Dedifferentiated amniotic fluid mesenchymal stem cell (primary cell): ENCODE results near the gene CBX5.
A peak's percentile ranks its signal among the peaks of the same experiment; 100 is the strongest.

Source experiments
- DNase-seq: peaks from one replicate; pipeline ENCODE4 v3.0.0-alpha.2; 2016; ENCODE audit errors: extremely low spot score

CBX5 gene

GRCh38 chr12:54225666-54226065, 54.3 kb downstream of the CBX5 start:
- DNase-seq = no peak

- peak; percentile 87 for DNase-seq
Observed at GRCh38 chr12:54222609-54223008, 57.3 kb downstream of the CBX5 start.

GRCh38 chr12:54221402-54221984, 58.4 kb downstream of the CBX5 start:
- no peak for DNase-seq

GRCh38 chr12:54220567-54220966, 59.4 kb downstream of the CBX5 start:
- no peak for DNase-seq

- peak; percentile 67 for DNase-seq
Observed at GRCh38 chr12:54220092-54220557, 59.8 kb downstream of the CBX5 start.

GRCh38 chr12:54217774-54218241, 62.1 kb downstream of the CBX5 start:
- DNase-seq = no peak

GRCh38 chr12:54216797-54217661, 62.9 kb downstream of the CBX5 start:
- peak; percentile 72 for DNase-seq

- no peak for DNase-seq
Observed at GRCh38 chr12:54215989-54216796, 63.7 kb downstream of the CBX5 start.

- DNase-seq = peak; percentile 85
Observed at GRCh38 chr12:54214553-54215406, 65.1 kb downstream of the CBX5 start.

GRCh38 chr12:54213079-54213478, 66.8 kb downstream of the CBX5 start:
- DNase-seq = no peak

- DNase-seq = no peak
Observed at GRCh38 chr12:54211920-54212319, 68.0 kb downstream of the CBX5 start.

GRCh38 chr12:54210400-54210790, 69.5 kb downstream of the CBX5 start:
- DNase-seq = no peak

GRCh38 chr12:54208591-54208990, 71.3 kb downstream of the CBX5 start:
- no peak for DNase-seq

- peak; percentile 30 for DNase-seq
Observed at GRCh38 chr12:54207539-54208294, 72.2 kb downstream of the CBX5 start.

GRCh38 chr12:54206791-54207190, 73.1 kb downstream of the CBX5 start:
- DNase-seq = no peak

GRCh38 chr12:54204316-54204715, 75.6 kb downstream of the CBX5 start:
- DNase-seq = no peak

GRCh38 chr12:54201001-54201794, 78.7 kb downstream of the CBX5 start:
- DNase-seq = peak; percentile 43

GRCh38 chr12:54200412-54200811, 79.5 kb downstream of the CBX5 start:
- DNase-seq = no peak

- DNase-seq = no peak
Observed at GRCh38 chr12:54199917-54200316, 80.0 kb downstream of the CBX5 start.

- DNase-seq = no peak
Observed at GRCh38 chr12:54199034-54199433, 80.9 kb downstream of the CBX5 start.
